Dedifferentiated amniotic fluid mesenchymal stem cell (primary cell): Measurements from ENCODE around the gene PLPPR2.
"Not testable (repeated sequence)": the region's sequence is repeated elsewhere in the genome, so short reads cannot be mapped to it uniquely, and the experiment has no call there.

ENCODE experiments used
- DNase-seq: peaks from one replicate; pipeline ENCODE4 v3.0.0-alpha.2; 2016; ENCODE audit errors: extremely low spot score

Gene PLPPR2

GRCh38 chr19:11339254-11340098, 15.8 kb upstream of the PLPPR2 start, which contains the start of gene RAB3D:
Gene RAB3D (minus strand): TSS chr19:11339657. CDS start chr19:11337399, 2,258 bp downstream.
- DNase-seq, result peak; percentile 53

- DNase-seq, result not testable (repeated sequence)
Observed at GRCh38 chr19:11340099-11340467, 15.1 kb upstream of the PLPPR2 start.

GRCh38 chr19:11342429-11342828, 12.8 kb upstream of the PLPPR2 start:
- DNase-seq, result no peak

GRCh38 chr19:11345122-11345803, 10.0 kb upstream of the PLPPR2 start:
- DNase-seq, result no peak

GRCh38 chr19:11346104-11346940, 8.9 kb upstream of the PLPPR2 start, which contains the start of the genes CCDC159 and TMEM205:
Gene CCDC159 (plus strand): TSS chr19:11346519. CDS start chr19:11346607, 88 bp downstream.
Gene TMEM205 (minus strand): TSS chr19:11346268. CDS start chr19:11345619, 649 bp downstream.
- peak; percentile 99 for DNase-seq

GRCh38 chr19:11347546-11348039, 7.6 kb upstream of the PLPPR2 start:
- no peak for DNase-seq

GRCh38 chr19:11349171-11349570, 6.1 kb upstream of the PLPPR2 start:
- no peak for DNase-seq

- DNase-seq, result not testable (repeated sequence)
Observed at GRCh38 chr19:11354102-11354501, 1.1 kb upstream of the PLPPR2 start.

- no peak for DNase-seq
Observed at GRCh38 chr19:11356074-11356397, 804 bp downstream of the PLPPR2 start.

GRCh38 chr19:11356676-11357550, 1.7 kb downstream of the PLPPR2 start:
- no peak for DNase-seq

GRCh38 chr19:11359421-11359820, 4.2 kb downstream of the PLPPR2 start:
- no peak for DNase-seq

GRCh38 chr19:11361037-11361770, 6.0 kb downstream of the PLPPR2 start:
- no peak for DNase-seq

- DNase-seq, result no peak
Observed at GRCh38 chr19:11361771-11362731, 6.8 kb downstream of the PLPPR2 start.

GRCh38 chr19:11363881-11364280, 8.6 kb downstream of the PLPPR2 start:
- DNase-seq, result no peak

- DNase-seq, result no peak
Observed at GRCh38 chr19:11364296-11364904, 9.2 kb downstream of the PLPPR2 start.

GRCh38 chr19:11364935-11365334, 9.7 kb downstream of the PLPPR2 start:
- DNase-seq, result no peak

GRCh38 chr19:11365557-11366117, 10.4 kb downstream of the PLPPR2 start:
- DNase-seq, result no peak

- DNase-seq, result no peak
Observed at GRCh38 chr19:11367528-11367927, 12.3 kb downstream of the PLPPR2 start.
